ENCODE measurements around the gene EPOP. TPM values are rescaled to one million over a fixed set of nuclear protein-coding genes. Genes with fewer than 3 reads are reported as not detected.
"Not testable (repeated sequence)": the region's sequence is repeated elsewhere in the genome, so short reads cannot be mapped to it uniquely, and the experiment has no call there.

The EPOP gene
- total RNA-seq, 2 donors from 2014 or later = 3.2 to 5.0 TPM

- Mint-ChIP-seq H3K27me3 (ENCODE audit: insufficient read depth) (peaks cover 11% of the 10 kb centered on the region), H3K4me3 (no peak overlapping the region), H3K36me3 (ENCODE audit: low read depth) (no peaks in the 10 kb centered on the region), H3K9me3 (no peaks in the 10 kb centered on the region), H3K27ac (no peak overlapping the region), H3K4me1 (peaks cover 6% of the 10 kb centered on the region)
- Histone ChIP-seq H3K27ac (ENCODE audit: low read depth, low read length) (no peak overlapping the region), H3K9me3 (ENCODE audit: control insufficient read depth, low read length) (no peaks in the 10 kb centered on the region), H3K4me3 (ENCODE audit: low read length) (no peak overlapping the region), H3K27me3 (ENCODE audit: control insufficient read depth, insufficient read depth, low read length, poor library complexity, severe bottlenecking) (no peaks in the 10 kb centered on the region), H3K4me1 (ENCODE audit: control insufficient read depth, insufficient read depth, low read length) (no peaks in the 10 kb centered on the region), H3K36me3 (ENCODE audit: control insufficient read depth, insufficient read depth, low read length) (no peaks in the 10 kb centered on the region), H3K9ac (ENCODE audit: extremely low read depth, low read length, poor library complexity, severe bottlenecking) (no peak overlapping the region)
- WGBS, 2 experiments (ENCODE audit: insufficient coverage in 1 of 2, insufficient read length in 1 of 2) = 74 to 81% methylated on average over 2 to 21 of the region's 21 CpGs
- DNase-seq = peak; percentile 59
- TF ChIP-seq CTCF (conservative IDR thresholded peaks at IDR 0.05) = no peak
These were observed 20.1 kb downstream of the EPOP start for GRCh38 chr17:38654411-38655398.

- DNase-seq = no peak
- Histone ChIP-seq H3K9ac (ENCODE audit: extremely low read depth, low read length, poor library complexity, severe bottlenecking) (no peak overlapping the region), H3K27ac (ENCODE audit: low read depth, low read length) (no peak overlapping the region), H3K4me1 (ENCODE audit: control insufficient read depth, insufficient read depth, low read length) (no peaks in the 10 kb centered on the region), H3K9me3 (ENCODE audit: control insufficient read depth, low read length) (no peaks in the 10 kb centered on the region), H3K4me3 (ENCODE audit: low read length) (no peak overlapping the region), H3K27me3 (ENCODE audit: control insufficient read depth, insufficient read depth, low read length, poor library complexity, severe bottlenecking) (no peaks in the 10 kb centered on the region), H3K36me3 (ENCODE audit: control insufficient read depth, insufficient read depth, low read length) (no peaks in the 10 kb centered on the region)
- 94% methylated on average over 5 of the region's 5 CpGs; no CpG with 5 or more reads in 1 of the 2 experiments for WGBS, 2 experiments (ENCODE audit: insufficient coverage in 1 of 2, insufficient read length in 1 of 2)
- Mint-ChIP-seq H3K4me3 (no peak overlapping the region), H3K9me3 (no peaks in the 10 kb centered on the region), H3K27me3 (ENCODE audit: insufficient read depth) (peaks cover 10% of the 10 kb centered on the region), H3K4me1 (peaks cover 6% of the 10 kb centered on the region), H3K36me3 (ENCODE audit: low read depth) (no peaks in the 10 kb centered on the region), H3K27ac (no peak overlapping the region)
- no peak for TF ChIP-seq CTCF (conservative IDR thresholded peaks at IDR 0.05)
These were observed 21.1 kb downstream of the EPOP start for GRCh38 chr17:38653679-38654078.

- 86 to 89% methylated on average over 1 of the region's 1 CpG for WGBS, 2 experiments (ENCODE audit: insufficient coverage in 1 of 2, insufficient read length in 1 of 2)
- no peaks in the 10 kb centered on the region for H3K27me3 ChIP-seq (ENCODE audit: control insufficient read depth, insufficient read depth, low read length, poor library complexity, severe bottlenecking)
- TF ChIP-seq CTCF (conservative IDR thresholded peaks at IDR 0.05) = no peak
- H3K9me3 ChIP-seq (ENCODE audit: control insufficient read depth, low read length) = no peaks in the 10 kb centered on the region
- Mint-ChIP-seq H3K4me3 (no peak overlapping the region), H3K27me3 (ENCODE audit: insufficient read depth) (peaks cover 8% of the 10 kb centered on the region), H3K36me3 (ENCODE audit: low read depth) (no peaks in the 10 kb centered on the region), H3K27ac (no peak overlapping the region), H3K9me3 (no peaks in the 10 kb centered on the region), H3K4me1 (peaks cover 6% of the 10 kb centered on the region)
- H3K36me3 ChIP-seq (ENCODE audit: control insufficient read depth, insufficient read depth, low read length) = no peaks in the 10 kb centered on the region
- H3K4me3 ChIP-seq (ENCODE audit: low read length) = no peak overlapping the region
- no peak overlapping the region for H3K27ac ChIP-seq (ENCODE audit: low read depth, low read length)
- peak; percentile 39 for DNase-seq
- no peak overlapping the region for H3K9ac ChIP-seq (ENCODE audit: extremely low read depth, low read length, poor library complexity, severe bottlenecking)
- H3K4me1 ChIP-seq (ENCODE audit: control insufficient read depth, insufficient read depth, low read length) = no peaks in the 10 kb centered on the region
These were observed 21.5 kb downstream of the EPOP start for GRCh38 chr17:38653230-38653629.

- not testable (repeated sequence) for H3K9ac ChIP-seq (ENCODE audit: extremely low read depth, low read length, poor library complexity, severe bottlenecking); H3K27me3 Mint-ChIP-seq (ENCODE audit: insufficient read depth); H3K9me3 ChIP-seq (ENCODE audit: control insufficient read depth, low read length); H3K27ac Mint-ChIP-seq; H3K9me3 Mint-ChIP-seq; H3K4me3 Mint-ChIP-seq; H3K4me1 Mint-ChIP-seq; H3K27ac ChIP-seq (ENCODE audit: low read depth, low read length); H3K36me3 ChIP-seq (ENCODE audit: control insufficient read depth, insufficient read depth, low read length); H3K4me1 ChIP-seq (ENCODE audit: control insufficient read depth, insufficient read depth, low read length); H3K27me3 ChIP-seq (ENCODE audit: control insufficient read depth, insufficient read depth, low read length, poor library complexity, severe bottlenecking); H3K4me3 ChIP-seq (ENCODE audit: low read length); H3K36me3 Mint-ChIP-seq (ENCODE audit: low read depth)
- WGBS, 2 experiments (ENCODE audit: insufficient coverage in 1 of 2, insufficient read length in 1 of 2) = 89 to 91% methylated on average over 11 of the region's 11 CpGs
- peak; percentile 39 for DNase-seq
These were observed 24.0 kb downstream of the EPOP start for GRCh38 chr17:38650653-38651173.

Measured in endodermal cell (in vitro differentiated cells).